ENCODE measurements around the gene CDKAL1. TPM values are rescaled to one million over a fixed set of nuclear protein-coding genes. Genes with fewer than 3 reads are reported as not detected.

The CDKAL1 gene
- total and polyA plus RNA-seq, 9 of the 15 experiments (the other 6 are each of a cell fraction or from before 2014, with no cell fraction given): 11.2 to 36.3 (median 20.1) TPM

GRCh38 chr6:21270636-21271201, 736.5 kb downstream of the CDKAL1 start:
- Histone ChIP-seq H3K9me1 (ENCODE audit: control insufficient read depth, insufficient read depth, low read length) (no peaks in the 10 kb centered on the region), H3K9ac (ENCODE audit: insufficient read depth in 1 of 2, low read depth in 2 of 2, low read length in 2 of 2) (no peak overlapping the region), H3K36me3 (ENCODE audit: control insufficient read depth, insufficient read depth, low read length) (no peaks in the 10 kb centered on the region), H4K20me1 (replicated peaks; ENCODE audit: control insufficient read depth, insufficient read depth, low read length) (no peaks in the 10 kb centered on the region), H3K4me2 (ENCODE audit: insufficient read depth, low read length) (no peak overlapping the region), H3K27me3 (ENCODE audit: control insufficient read depth in 2 of 2, insufficient read depth in 2 of 2, low read length in 2 of 2) (peaks cover 7 to 33% of the 10 kb centered on the region in 2 experiments), H3K27ac (ENCODE audit: extremely low read depth, low read depth, low read length) (no peak overlapping the region), H3K4me1 (replicated peaks in 1 of 2; ENCODE audit: control insufficient read depth in 2 of 2, insufficient read depth in 2 of 2, low read length in 2 of 2) (no peaks in the 10 kb centered on the region), H3K4me3 (no peak overlapping the region), H3K79me2 (ENCODE audit: control insufficient read depth, insufficient read depth, low read length) (no peaks in the 10 kb centered on the region), H2AFZ (ENCODE audit: low read depth, low read length) (0 out of 2 replicates have a peak overlapping the region, but pooled peaks have one; percentile 13), H3K9me3 (replicated peaks; ENCODE audit: control insufficient read depth, insufficient read depth, low read depth, low read length) (no peaks in the 10 kb centered on the region)
- 14% methylated on average over 14 of the region's 14 CpGs for WGBS (ENCODE audit: insufficient coverage, low coverage, missing lambda C conversion rate)
- FAIRE-seq (no peak), DNase-seq (ENCODE audit: extremely low read depth in 1 of 4, low spot score in 3 of 4) (no peak), ATAC-seq (peak; percentile 56)
- BruUV-seq (replicated peaks): no TSS peak
- intact Hi-C loops (cut with micrococcal nuclease) (no loop called here), in situ Hi-C loops (cut with MboI) (no loop called here)
- ChIA-PET POLR2A (interaction anchor here (1.0 to 1.9 kb wide), 3 partner anchors 8 to 12 kb away, joined by 3 to 4 read pairs (median 4); no protein-coding TSS in a partner anchor), CTCF (ENCODE audit: low intra/inter-chr PET ratio) (no interaction called here)
- TF ChIP-seq SIN3A (IDR thresholded peaks at IDR 0.05; ENCODE audit: borderline replicate concordance in 2 of 2, control insufficient read depth in 1 of 2, low read depth in 2 of 2, low read length in 2 of 2) (no peak), ESRRB (CRISPR knock-in tag; IDR thresholded peaks at IDR 0.05; ENCODE audit: borderline replicate concordance) (no peak), CXXC5 (CRISPR knock-in tag; IDR thresholded peaks at IDR 0.05) (no peak), POLR3G (IDR thresholded peaks at IDR 0.05; ENCODE audit: extremely low read depth, insufficient read length, insufficient replicate concordance) (no peak)

Data from K562 (cell line).